GM12891 (cell line): ENCODE results near the gene CSMD2.

Experiments used
- DNase-seq: peaks from one replicate; pipeline ENCODE4 v3.0.0; 2011; ENCODE audit warnings: low spot score; ENCODE audit not compliant: insufficient read length
- FAIRE-seq: peaks from 2 replicates; lab custom pipeline; 2011; peaks lifted over from hg19 to GRCh38; lab: Jason Lieb, UNC
- PAX5 ChIP-seq: IDR thresholded peaks from 2 replicates; pipeline ENCODE4 v1.6.1; 2011; ENCODE audit warnings: low read length, moderate library complexity, mild to moderate bottlenecking; ENCODE audit not compliant: insufficient read depth, severe bottlenecking
- POLR2A ChIP-seq: IDR thresholded peaks from 2 replicates; pipeline ENCODE4 v1.6.1; 2011; ENCODE audit warnings: low read depth, low read length, control low read depth
- POLR2AphosphoS5 ChIP-seq: IDR thresholded peaks from 2 replicates; pipeline ENCODE4 v1.6.1; 2011; ENCODE audit warnings: low read depth, low read length, control low read depth
- POU2F2 ChIP-seq: IDR thresholded peaks from 2 replicates; pipeline ENCODE4 v1.6.1; 2011; ENCODE audit warnings: low read depth, mild to moderate bottlenecking, control low read depth, low read length, moderate library complexity
- SPI1 ChIP-seq: IDR thresholded peaks from 2 replicates; pipeline ENCODE4 v1.6.1; 2011; ENCODE audit warnings: low read depth, low read length, control low read depth
- TAF1 ChIP-seq: IDR thresholded peaks from 2 replicates; pipeline ENCODE4 v1.6.1; 2011; ENCODE audit warnings: low read depth, low read length, control low read depth

The CSMD2 gene

DNA sequence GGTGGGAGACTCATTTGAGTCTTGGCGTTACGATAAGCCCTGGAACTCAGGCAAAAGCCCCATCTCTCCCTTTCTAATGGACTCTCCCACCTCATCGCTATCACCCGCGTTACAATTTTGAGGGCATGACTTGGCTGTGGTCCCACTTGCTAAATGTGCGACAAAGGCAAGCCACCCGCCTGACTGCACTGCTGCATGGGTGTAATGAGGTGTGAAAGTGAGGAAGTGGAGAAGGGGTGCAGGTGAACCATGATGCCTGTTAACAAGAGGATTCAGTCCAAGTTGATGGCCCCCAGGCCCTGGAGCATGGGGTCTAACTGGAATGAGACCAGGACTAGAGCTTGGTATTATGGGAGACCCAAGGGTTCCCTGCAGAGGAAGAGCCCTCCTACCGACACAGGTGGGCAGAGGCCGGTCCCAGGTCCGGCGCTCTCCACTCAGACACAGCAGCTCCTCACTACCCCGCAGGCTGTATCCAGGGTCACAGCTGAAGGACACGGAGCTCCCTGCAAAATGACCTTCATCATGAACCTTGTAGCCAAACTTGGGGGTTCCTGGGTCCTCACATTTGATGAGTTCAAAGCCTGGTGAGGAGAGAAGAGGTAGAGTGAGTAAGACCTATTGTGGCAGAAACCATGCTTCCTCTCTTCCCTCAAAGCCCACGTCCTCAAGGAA, 466.5 kb downstream of the CSMD2 start:
- FAIRE-seq: no peak
- TF ChIP-seq SPI1 (no peak), POLR2AphosphoS5 (no peak), TAF1 (no peak), POU2F2 (no peak), PAX5 (no peak), POLR2A (no peak)
- DNase-seq: no peak

- DNase-seq (no peak), FAIRE-seq (no peak)
- TF ChIP-seq SPI1 (no peak), POU2F2 (no peak), POLR2A (no peak), PAX5 (no peak), POLR2AphosphoS5 (no peak), TAF1 (no peak)
These were observed 467.2 kb downstream of the CSMD2 start for GRCh38 chr1:33697816-33698215.

DNA sequence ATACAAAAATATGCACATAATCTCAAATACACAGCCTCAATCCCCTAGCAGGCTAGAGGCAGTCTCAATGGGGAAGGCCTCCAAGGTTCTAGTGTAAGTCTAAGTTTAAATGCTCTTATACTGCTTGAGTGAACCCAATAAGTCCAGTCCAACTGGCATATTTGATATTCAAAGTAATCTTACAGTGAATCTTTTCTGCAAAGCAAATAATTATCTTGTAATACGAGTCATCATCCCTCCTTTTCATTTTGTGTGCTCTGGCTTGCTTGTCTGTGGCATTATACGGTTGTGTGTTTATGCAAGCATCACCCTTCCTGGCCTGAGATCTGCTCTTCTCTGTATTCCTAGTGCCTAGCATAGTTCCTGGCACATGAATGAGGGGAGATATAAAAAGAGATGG, 468.1 kb downstream of the CSMD2 start:
- TF ChIP-seq SPI1 (no peak), TAF1 (no peak), POLR2AphosphoS5 (no peak), POLR2A (no peak), PAX5 (no peak), POU2F2 (no peak)
- DNase-seq (no peak), FAIRE-seq (no peak)

DNA sequence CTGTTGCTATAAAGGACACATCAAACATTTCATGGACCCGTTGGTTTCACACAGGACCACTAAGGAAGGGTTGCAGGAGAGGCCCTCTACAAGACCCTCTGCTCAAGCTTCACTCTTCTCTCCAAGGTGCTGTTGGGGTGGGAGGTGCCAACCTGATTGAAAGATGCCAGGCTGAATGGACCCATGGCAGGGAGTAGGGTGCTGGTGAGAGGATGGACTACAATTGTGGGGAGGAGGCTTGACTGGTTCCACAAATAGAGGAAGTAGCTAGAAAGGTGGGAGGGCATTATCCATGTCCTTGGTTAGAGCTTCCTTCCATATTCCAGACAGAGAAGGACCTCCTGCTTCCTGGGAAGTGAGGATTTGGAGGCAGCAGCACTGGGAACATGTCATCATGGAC, 468.7 kb downstream of the CSMD2 start:
- FAIRE-seq: no peak
- DNase-seq: no peak
- TF ChIP-seq POLR2A (no peak), POU2F2 (no peak), POLR2AphosphoS5 (no peak), TAF1 (no peak), SPI1 (no peak), PAX5 (no peak)

- TF ChIP-seq SPI1: no peak
- TF ChIP-seq POU2F2: no peak
- TF ChIP-seq TAF1: no peak
- no peak for TF ChIP-seq POLR2AphosphoS5
- no peak for TF ChIP-seq POLR2A
- no peak for TF ChIP-seq PAX5
- FAIRE-seq: no peak
- DNase-seq: no peak
These were observed 472.5 kb downstream of the CSMD2 start for GRCh38 chr1:33692206-33693188.

DNA sequence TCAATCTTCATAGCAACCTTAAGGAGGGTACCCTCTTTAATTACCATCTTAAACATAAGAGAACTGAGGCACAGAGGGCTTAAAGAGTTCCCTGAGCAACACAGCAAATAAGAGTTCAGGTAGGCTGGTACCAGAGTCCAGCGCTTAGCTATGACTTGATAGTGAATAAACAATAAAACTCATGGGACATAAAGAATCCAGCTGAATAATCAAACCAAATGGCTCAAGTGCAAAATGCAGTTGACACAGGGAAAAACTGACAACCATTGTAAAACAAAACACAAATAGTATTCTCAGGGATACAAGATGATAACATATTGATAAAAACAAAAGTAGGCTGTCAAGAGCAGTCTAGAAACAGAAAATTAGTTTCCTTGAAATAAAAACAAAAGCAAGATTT, 478.0 kb downstream of the CSMD2 start:
- TF ChIP-seq SPI1 (no peak), POLR2AphosphoS5 (no peak), PAX5 (no peak), TAF1 (no peak), POLR2A (no peak), POU2F2 (no peak)
- DNase-seq (no peak), FAIRE-seq (no peak)

GRCh38 chr1:33686551-33686950, 478.5 kb downstream of the CSMD2 start:
- no peak for FAIRE-seq
- TF ChIP-seq SPI1 (no peak), POU2F2 (no peak), POLR2AphosphoS5 (no peak), PAX5 (no peak), POLR2A (no peak), TAF1 (no peak)
- DNase-seq: no peak

DNA sequence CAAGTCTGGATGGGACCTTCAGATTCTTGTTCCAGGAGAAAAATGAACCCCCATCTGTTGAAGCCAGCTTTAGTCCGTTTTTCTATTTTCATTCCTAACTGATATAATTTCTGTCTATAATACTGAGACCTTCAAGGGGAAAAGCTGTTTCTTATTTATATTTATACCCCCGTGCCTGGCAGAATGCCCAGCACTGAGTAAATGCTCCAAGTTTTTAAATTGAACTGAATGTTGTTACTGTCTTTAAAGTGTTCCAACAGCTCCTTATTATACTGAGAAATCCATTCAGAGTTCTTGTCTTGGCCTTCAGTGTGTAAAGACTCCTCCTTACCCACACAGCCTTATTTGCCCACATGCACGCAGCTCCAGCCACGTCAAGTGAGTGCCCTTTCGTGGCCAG, 479.8 kb downstream of the CSMD2 start:
- no peak for DNase-seq
- TF ChIP-seq POLR2AphosphoS5 (no peak), PAX5 (no peak), TAF1 (no peak), POLR2A (no peak), SPI1 (no peak), POU2F2 (no peak)
- FAIRE-seq: no peak

DNA sequence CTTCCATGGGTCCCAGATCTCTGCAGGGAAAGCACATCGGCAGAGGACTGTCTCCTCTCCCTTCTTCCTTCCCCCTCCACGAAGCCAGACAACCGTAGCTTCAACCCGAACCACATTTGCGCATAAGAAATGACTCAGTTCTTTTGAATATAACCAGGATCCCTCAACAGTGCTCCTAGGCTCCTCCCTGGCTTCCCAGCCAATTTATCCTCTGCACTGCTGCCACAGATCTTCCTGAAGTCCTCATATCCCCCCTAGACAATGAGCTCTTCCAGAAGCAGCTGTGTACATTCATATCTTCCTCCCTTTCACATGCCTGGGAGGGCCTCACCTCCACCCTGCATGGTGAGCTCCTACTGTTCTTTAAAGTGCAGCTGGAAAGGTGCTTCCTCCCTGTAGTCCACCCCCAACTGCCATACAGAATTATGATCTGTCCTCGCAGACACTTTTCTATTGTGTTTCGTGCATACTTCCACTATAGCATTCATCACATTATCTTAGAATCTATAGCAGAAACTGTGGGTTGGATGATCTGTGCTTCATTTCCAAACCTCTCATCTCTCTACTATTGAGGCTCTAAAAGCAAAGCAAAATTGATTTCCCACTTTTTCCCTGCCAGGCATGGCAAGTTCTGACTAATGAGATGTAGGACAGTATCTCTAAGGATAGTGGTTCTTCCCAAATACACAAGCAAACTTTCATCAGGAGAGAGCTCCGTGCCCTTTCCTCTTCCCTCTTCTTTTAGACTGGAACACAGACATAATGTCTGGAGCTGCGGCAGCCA, 480.4 kb downstream of the CSMD2 start:
- no peak for DNase-seq
- TF ChIP-seq PAX5: no peak
- TF ChIP-seq TAF1: no peak
- TF ChIP-seq POLR2AphosphoS5: no peak
- no peak for TF ChIP-seq POU2F2
- no peak for TF ChIP-seq SPI1
- no peak for TF ChIP-seq POLR2A
- no peak for FAIRE-seq
